K562 (cell line): ENCODE data around the gene AMPD1.

Experiments used
- CHD4 ChIP-seq: fragments of 200-600 bp; sonication (generic); IDR thresholded peaks from 3 replicates; pipeline ENCODE4 v1.6.1; 2012; ENCODE audit warnings: low read depth, mild to moderate bottlenecking, mixed read lengths, low read length, inconsistent platforms; ENCODE audit not compliant: insufficient read depth, insufficient replicate concordance, poor library complexity, severe bottlenecking
- CTCF ChIP-seq, 3 experiments: IDR thresholded peaks in 2 of 3; conservative IDR thresholded peaks in 1 of 3; 2 replicates each; pipeline ENCODE4 v1.5.1; 2011 to 2012; ENCODE audit warnings: low read length in 3 of 3, mild to moderate bottlenecking in 3 of 3, control low read depth in 2 of 3, improper control_type of control experiment in 1 of 3, inconsistent platforms in 1 of 3, low read depth in 1 of 3, mixed read lengths in 1 of 3, moderate library complexity in 1 of 3; ENCODE audit not compliant: insufficient read depth in 2 of 3
- ELF2 ChIP-seq: fragments of 250-450 bp; sonication (Bioruptor Pico); IDR thresholded peaks from 2 replicates; pipeline ENCODE4 v1.5.0; 2021; ENCODE audit warnings: mild to moderate bottlenecking
- LEF1 ChIP-seq: fragments of 450-650 bp; IDR thresholded peaks from 2 replicates; pipeline ENCODE4 v1.6.1; 2016; ENCODE audit warnings: mild to moderate bottlenecking
- POLR2AphosphoS5 ChIP-seq: IDR thresholded peaks from 2 replicates; pipeline ENCODE4 v1.6.1; 2011; ENCODE audit warnings: mild to moderate bottlenecking, low read depth, low read length, moderate library complexity; ENCODE audit not compliant: control insufficient read depth, insufficient read depth
- SIN3A ChIP-seq, 2 experiments: fragments of 150-350 bp in 1 of 2; IDR thresholded peaks; 2 replicates each; pipeline ENCODE4 v1.6.1; 2011 to 2016; ENCODE audit warnings: borderline replicate concordance in 2 of 2, low read depth in 2 of 2, low read length in 2 of 2, mild to moderate bottlenecking in 2 of 2, moderate library complexity in 2 of 2; ENCODE audit not compliant: control insufficient read depth in 1 of 2
- SMAD2 ChIP-seq: fragments of 150-350 bp; IDR thresholded peaks from 2 replicates; pipeline ENCODE4 v1.6.1; 2014; ENCODE audit warnings: low read depth, mild to moderate bottlenecking, low read length
- ZNF311 ChIP-seq: fragments of 250-450 bp; sonication (Bioruptor Pico); IDR thresholded peaks from 2 replicates; pipeline ENCODE4 v1.4.0; 2020; ENCODE audit warnings: mild to moderate bottlenecking, moderate library complexity
- ZNF354B ChIP-seq: fragments of 250-450 bp; sonication (Bioruptor Pico); IDR thresholded peaks from 2 replicates; pipeline ENCODE4 v1.4.0; 2020
- TF ChIP-seq, protein P1 (sequence below): sonication (generic); formaldehyde crosslinking; IDR thresholded peaks from 2 replicates; pipeline ENCODE4 v1.8.1; 2023; ENCODE audit warnings: mild to moderate bottlenecking, missing genetic modification reagents

DNA sequence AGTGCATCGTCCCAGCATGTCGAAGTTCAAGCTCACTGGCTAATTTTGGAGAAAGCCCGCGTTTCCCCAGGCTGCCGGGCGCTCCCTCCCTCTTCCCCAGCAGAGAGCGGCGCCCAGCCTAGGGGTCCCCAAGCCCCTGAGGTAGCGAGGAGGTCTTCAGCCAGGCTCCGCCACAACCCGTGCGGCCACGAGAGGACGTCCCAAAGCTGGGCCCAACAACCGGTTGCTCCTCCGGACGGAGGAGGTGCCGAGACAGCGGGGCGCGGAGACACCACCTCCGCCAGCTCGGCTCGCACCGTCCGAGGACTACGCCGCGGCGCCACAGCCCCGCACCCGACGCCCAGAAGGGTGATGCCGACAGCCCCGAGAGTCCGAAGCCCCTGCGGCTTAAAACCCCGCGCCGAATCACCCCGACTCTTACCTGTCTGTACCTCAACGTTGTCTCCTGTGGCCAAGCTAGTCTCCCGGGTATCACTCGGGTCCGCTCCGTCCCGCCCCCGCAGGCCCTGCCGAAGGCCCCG lies 25.7 kb downstream of the AMPD1 start, which contains the start of gene DENND2C:
- TF ChIP-seq SMAD2 (no peak), SIN3A (IDR thresholded peaks at IDR 0.05; ENCODE audit: borderline replicate concordance in 2 of 2, control insufficient read depth in 1 of 2, low read depth in 2 of 2, low read length in 2 of 2) (no peak), ZNF354B (CRISPR knock-in tag) (no peak), POLR2AphosphoS5 (no peak), LEF1 (no peak), ELF2 (CRISPR knock-in tag) (no peak), ZNF311 (CRISPR knock-in tag) (no peak), CTCF (IDR thresholded peaks at IDR 0.05 in 2 of 3, conservative IDR thresholded peaks at IDR 0.05 in 1 of 3; ENCODE audit: insufficient read depth in 2 of 3, low read depth in 1 of 3, low read length in 3 of 3) (no peak), CHD4 (no peak)
- TF ChIP-seq, protein P1, sequence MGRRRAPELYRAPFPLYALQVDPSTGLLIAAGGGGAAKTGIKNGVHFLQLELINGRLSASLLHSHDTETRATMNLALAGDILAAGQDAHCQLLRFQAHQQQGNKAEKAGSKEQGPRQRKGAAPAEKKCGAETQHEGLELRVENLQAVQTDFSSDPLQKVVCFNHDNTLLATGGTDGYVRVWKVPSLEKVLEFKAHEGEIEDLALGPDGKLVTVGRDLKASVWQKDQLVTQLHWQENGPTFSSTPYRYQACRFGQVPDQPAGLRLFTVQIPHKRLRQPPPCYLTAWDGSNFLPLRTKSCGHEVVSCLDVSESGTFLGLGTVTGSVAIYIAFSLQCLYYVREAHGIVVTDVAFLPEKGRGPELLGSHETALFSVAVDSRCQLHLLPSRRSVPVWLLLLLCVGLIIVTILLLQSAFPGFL = no peak
